T-helper 2 cell treated with Interferon-gamma antibody and Interleukin-4, amounts not matched to agents 5 μg/mL and 100 μg/mL, for 36 hours (primary cell): ENCODE results near the gene ARID1B.

Experiments
- DNase-seq: peaks from one replicate; pipeline ENCODE4 v3.0.0; 2021; ENCODE audit warnings: low spot score
- H3K27ac Mint-ChIP-seq: one replicate; pipeline ENCODE4 v1.8.0; 2021; ENCODE audit warnings: mild to moderate bottlenecking, mixed read lengths
- H3K27me3 Mint-ChIP-seq: one replicate; pipeline ENCODE4 v1.8.0; 2021; ENCODE audit warnings: low read depth, mixed read lengths
- H3K36me3 Mint-ChIP-seq: one replicate; pipeline ENCODE4 v1.8.0; 2021; ENCODE audit warnings: low read depth, mixed read lengths
- H3K4me1 Mint-ChIP-seq: one replicate; pipeline ENCODE4 v1.8.0; 2021; ENCODE audit warnings: low read depth, mixed read lengths
- H3K4me3 Mint-ChIP-seq: one replicate; pipeline ENCODE4 v1.8.0; 2022; ENCODE audit warnings: mild to moderate bottlenecking, moderate library complexity, mixed read lengths
- H3K9me3 Mint-ChIP-seq: one replicate; pipeline ENCODE4 v1.8.0; 2021; ENCODE audit warnings: mixed read lengths

Gene ARID1B

GRCh38 chr6:156779206-156780094 lies 2.3 kb downstream of the ARID1B start:
- Mint-ChIP-seq H3K27ac (peak overlapping the region; percentile 83), H3K9me3 (no peaks in the 10 kb centered on the region), H3K27me3 (no peaks in the 10 kb centered on the region), H3K36me3 (peaks cover 2% of the 10 kb centered on the region), H3K4me1 (peaks cover 43% of the 10 kb centered on the region), H3K4me3 (peak overlapping the region; percentile 79)
- DNase-seq = peak; percentile 69

DNA sequence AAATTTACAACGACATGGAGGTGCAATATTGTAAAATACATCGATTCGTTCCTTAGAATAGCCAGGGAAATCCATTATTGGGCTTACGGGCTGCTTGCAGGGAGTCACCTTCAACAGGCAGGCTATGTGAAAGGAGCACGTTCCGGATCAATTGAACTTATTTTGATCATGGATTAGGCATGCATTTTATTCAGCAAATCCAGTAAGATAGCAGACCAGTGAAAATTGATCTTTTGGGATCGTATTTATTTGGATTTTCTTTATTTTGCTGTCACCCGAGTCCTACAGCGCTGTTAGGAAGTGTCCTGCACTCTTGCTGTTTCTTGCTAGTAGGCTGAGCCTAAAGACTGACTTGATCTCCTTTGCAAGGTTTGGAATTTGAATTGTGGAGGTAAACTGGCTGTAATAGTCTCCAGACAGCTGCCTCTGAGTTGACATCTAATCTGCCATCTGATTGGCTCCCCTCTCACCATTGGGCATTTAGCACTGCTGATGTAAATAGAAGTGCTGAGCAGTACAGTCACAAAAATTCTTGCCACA lies 3.0 kb downstream of the ARID1B start:
- Mint-ChIP-seq H3K4me1 (peaks cover 39% of the 10 kb centered on the region), H3K36me3 (peaks cover 2% of the 10 kb centered on the region), H3K27ac (peak overlapping the region; percentile 83), H3K9me3 (no peaks in the 10 kb centered on the region), H3K4me3 (peak overlapping the region; percentile 79), H3K27me3 (no peaks in the 10 kb centered on the region)
- DNase-seq = peak; percentile 63

- Mint-ChIP-seq H3K27me3 (no peaks in the 10 kb centered on the region), H3K36me3 (peaks cover 4% of the 10 kb centered on the region), H3K4me1 (peaks cover 35% of the 10 kb centered on the region), H3K4me3 (peak overlapping the region; percentile 79), H3K9me3 (no peaks in the 10 kb centered on the region), H3K27ac (peak overlapping the region; percentile 83)
- DNase-seq = no peak
Measured at GRCh38 chr6:156780962-156781853, 4.0 kb downstream of the ARID1B start.

GRCh38 chr6:156781861-156782631 lies 4.9 kb downstream of the ARID1B start:
- Mint-ChIP-seq H3K27ac (peak overlapping the region; percentile 83), H3K4me1 (peaks cover 33% of the 10 kb centered on the region), H3K36me3 (peaks cover 4% of the 10 kb centered on the region), H3K27me3 (no peaks in the 10 kb centered on the region), H3K9me3 (no peaks in the 10 kb centered on the region), H3K4me3 (peak overlapping the region; percentile 79)
- no peak for DNase-seq

DNA sequence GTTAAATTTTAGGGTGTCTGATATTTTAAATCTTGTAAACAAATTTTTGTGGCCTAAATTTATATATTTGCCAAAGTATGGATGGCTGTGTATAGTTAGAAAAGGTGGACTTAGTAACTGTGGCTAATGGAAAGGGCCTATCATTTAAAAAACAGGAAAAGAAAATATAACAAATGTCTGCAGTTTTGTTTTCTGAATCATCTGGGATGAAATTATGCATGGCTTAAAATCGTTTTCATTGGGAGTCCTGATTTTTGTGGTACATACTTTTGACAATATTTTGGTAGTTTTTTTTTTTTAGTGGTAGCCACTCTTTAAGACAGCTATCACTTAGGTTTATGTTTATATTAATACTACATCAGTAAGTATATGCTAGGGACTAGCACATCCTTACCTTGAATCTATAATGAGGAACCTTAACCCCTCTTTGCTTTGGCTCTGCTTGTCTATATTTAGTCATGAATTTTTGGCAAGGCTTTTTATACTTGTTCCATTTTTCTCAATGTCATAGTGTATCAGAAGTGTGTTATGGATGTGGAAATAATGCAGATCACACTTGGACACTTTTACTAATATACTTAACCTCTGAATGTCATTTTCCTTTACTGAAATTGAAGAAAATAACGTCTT lies 5.6 kb downstream of the ARID1B start:
- peaks cover 4% of the 10 kb centered on the region for H3K36me3 Mint-ChIP-seq
- no peak for DNase-seq
- no peaks in the 10 kb centered on the region for H3K27me3 Mint-ChIP-seq
- H3K4me1 Mint-ChIP-seq = peaks cover 33% of the 10 kb centered on the region
- peak overlapping the region; percentile 64 for H3K27ac Mint-ChIP-seq
- no peaks in the 10 kb centered on the region for H3K9me3 Mint-ChIP-seq
- peak overlapping the region; percentile 79 for H3K4me3 Mint-ChIP-seq

DNA sequence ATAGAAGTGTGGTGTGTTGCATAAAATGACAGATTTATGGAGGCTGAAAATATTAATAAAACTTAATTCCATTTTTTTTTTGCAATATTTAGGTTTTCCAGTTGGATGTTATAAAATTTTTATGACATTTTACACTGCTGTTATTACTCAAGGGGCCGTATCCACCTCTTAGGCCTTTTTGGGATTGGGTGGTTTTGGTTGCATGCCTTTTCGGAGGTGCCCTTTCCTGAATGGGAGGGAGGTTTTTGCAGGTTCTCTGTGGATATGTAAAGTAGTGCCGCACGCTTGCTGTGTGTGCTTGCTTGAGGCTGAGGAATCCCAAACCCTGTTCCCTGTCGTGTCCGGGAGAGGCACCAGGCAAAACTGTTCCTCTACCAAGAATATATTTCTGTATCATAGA lies 6.8 kb downstream of the ARID1B start:
- Mint-ChIP-seq H3K4me1 (peaks cover 41% of the 10 kb centered on the region), H3K27ac (no peak overlapping the region), H3K4me3 (no peak overlapping the region), H3K27me3 (no peaks in the 10 kb centered on the region), H3K9me3 (no peaks in the 10 kb centered on the region), H3K36me3 (peaks cover 7% of the 10 kb centered on the region)
- DNase-seq = no peak

GRCh38 chr6:156786652-156787051 lies 9.5 kb downstream of the ARID1B start:
- DNase-seq = no peak
- Mint-ChIP-seq H3K9me3 (no peaks in the 10 kb centered on the region), H3K4me1 (peaks cover 41% of the 10 kb centered on the region), H3K4me3 (no peak overlapping the region), H3K27ac (no peak overlapping the region), H3K27me3 (no peaks in the 10 kb centered on the region), H3K36me3 (peaks cover 10% of the 10 kb centered on the region)

DNA sequence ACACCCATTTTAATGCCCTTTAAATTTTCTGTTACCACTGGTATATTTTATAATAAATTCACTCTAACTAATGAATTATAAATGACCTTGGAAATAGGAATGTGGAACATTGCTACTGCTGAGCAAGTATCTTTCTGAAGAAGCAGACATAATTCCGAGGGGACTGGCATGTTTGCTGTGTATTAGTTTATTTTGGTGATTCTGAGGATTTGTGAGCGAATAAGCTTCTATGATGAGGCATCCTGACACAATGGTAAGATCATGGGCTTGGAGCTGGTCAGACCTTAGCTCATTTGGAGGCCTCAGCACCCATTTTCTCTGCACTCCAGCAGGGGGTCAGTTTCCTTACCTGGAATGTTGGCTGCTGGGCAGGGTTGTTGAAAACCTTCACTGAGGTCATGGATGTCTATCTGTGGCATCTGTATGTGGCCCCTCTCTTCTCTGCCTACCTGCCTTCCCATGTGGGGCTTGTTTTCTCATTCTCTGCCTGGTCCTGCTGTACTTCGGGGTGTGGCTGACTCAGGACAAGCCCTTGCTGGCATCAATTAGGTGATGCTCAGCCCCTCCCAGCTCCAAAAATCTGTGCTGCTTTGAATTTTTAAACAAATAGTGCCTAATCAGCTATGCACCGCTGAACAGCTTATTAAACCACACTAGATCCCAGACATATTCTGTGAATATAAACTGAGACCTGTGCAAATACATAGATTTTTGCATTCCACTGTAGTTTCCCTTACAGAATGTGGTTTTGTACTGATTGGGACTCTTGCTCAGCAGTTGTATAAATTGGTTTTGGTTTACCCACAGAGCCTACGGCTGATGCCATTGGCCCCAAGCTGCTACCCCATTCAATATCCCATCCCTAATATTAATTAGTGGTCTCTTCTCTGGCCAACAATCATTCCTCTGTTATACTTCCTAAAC lies 10.7 kb downstream of the ARID1B start:
- H3K27me3 Mint-ChIP-seq = no peaks in the 10 kb centered on the region
- DNase-seq = no peak
- peaks cover 33% of the 10 kb centered on the region for H3K4me1 Mint-ChIP-seq
- H3K4me3 Mint-ChIP-seq = no peak overlapping the region
- H3K36me3 Mint-ChIP-seq = peaks cover 8% of the 10 kb centered on the region
- no peaks in the 10 kb centered on the region for H3K9me3 Mint-ChIP-seq
- no peak overlapping the region for H3K27ac Mint-ChIP-seq

- Mint-ChIP-seq H3K4me1 (peaks cover 25% of the 10 kb centered on the region), H3K4me3 (no peak overlapping the region)
Measured at GRCh38 chr6:156789081-156789943, 12.1 kb downstream of the ARID1B start.

GRCh38 chr6:156790711-156791319 lies 13.6 kb downstream of the ARID1B start:
- H3K9me3 Mint-ChIP-seq = no peaks in the 10 kb centered on the region
- no peaks in the 10 kb centered on the region for H3K27me3 Mint-ChIP-seq
- no peak overlapping the region for H3K4me3 Mint-ChIP-seq
- no peak for DNase-seq
- H3K4me1 Mint-ChIP-seq = peaks cover 24% of the 10 kb centered on the region
- no peak overlapping the region for H3K27ac Mint-ChIP-seq
- H3K36me3 Mint-ChIP-seq = peaks cover 6% of the 10 kb centered on the region

More at GRCh38 chr6:156789081-156789943, 12.1 kb downstream of the ARID1B start:
- peaks cover 8% of the 10 kb centered on the region for H3K36me3 Mint-ChIP-seq
- no peak for DNase-seq
- no peaks in the 10 kb centered on the region for H3K27me3 Mint-ChIP-seq
- no peak overlapping the region for H3K27ac Mint-ChIP-seq
- no peaks in the 10 kb centered on the region for H3K9me3 Mint-ChIP-seq

- Mint-ChIP-seq H3K4me3 (no peak overlapping the region), H3K27ac (no peak overlapping the region)
- DNase-seq = no peak
Measured at GRCh38 chr6:156791320-156791850, 14.2 kb downstream of the ARID1B start.

More at GRCh38 chr6:156791320-156791850, 14.2 kb downstream of the ARID1B start:
- Mint-ChIP-seq H3K36me3 (peaks cover 6% of the 10 kb centered on the region), H3K27me3 (no peaks in the 10 kb centered on the region), H3K4me1 (peaks cover 26% of the 10 kb centered on the region), H3K9me3 (no peaks in the 10 kb centered on the region)
